DMS153 (cell line): ENCODE data around the gene FOXN1.

Experiments
- DNase-seq: peaks from one replicate; lab custom pipeline; 2025; lab: John Stamatoyannopoulos, UW

The FOXN1 gene

GRCh38 chr17:28477928-28478327, 28.2 kb upstream of the FOXN1 start:
- DNase-seq: no peak

GRCh38 chr17:28478712-28479615, 27.2 kb upstream of the FOXN1 start:
- no peak for DNase-seq

GRCh38 chr17:28480278-28480677, 25.9 kb upstream of the FOXN1 start:
- DNase-seq: no peak

- DNase-seq: peak; percentile 11
Measured at GRCh38 chr17:28480799-28481571, 25.2 kb upstream of the FOXN1 start.

- DNase-seq: no peak
Measured at GRCh38 chr17:28482551-28483199, 23.5 kb upstream of the FOXN1 start.

- no peak for DNase-seq
Measured at GRCh38 chr17:28484296-28484695, 21.9 kb upstream of the FOXN1 start.

GRCh38 chr17:28485049-28485448, 21.1 kb upstream of the FOXN1 start:
- no peak for DNase-seq

GRCh38 chr17:28487881-28488532, 18.1 kb upstream of the FOXN1 start:
- no peak for DNase-seq

- no peak for DNase-seq
Measured at GRCh38 chr17:28488533-28489276, 17.4 kb upstream of the FOXN1 start.

GRCh38 chr17:28491286-28491685, 14.9 kb upstream of the FOXN1 start:
- DNase-seq: no peak

GRCh38 chr17:28491860-28492259, 14.3 kb upstream of the FOXN1 start:
- no peak for DNase-seq

- no peak for DNase-seq
Measured at GRCh38 chr17:28492352-28493310, 13.5 kb upstream of the FOXN1 start.

GRCh38 chr17:28493460-28493859, 12.7 kb upstream of the FOXN1 start:
- DNase-seq: no peak

- peak; percentile 30 for DNase-seq
Measured at GRCh38 chr17:28494445-28495188, 11.5 kb upstream of the FOXN1 start.

- no peak for DNase-seq
Measured at GRCh38 chr17:28495635-28496034, 10.5 kb upstream of the FOXN1 start.

- peak; percentile 47 for DNase-seq
Measured at GRCh38 chr17:28497931-28498330, 8.2 kb upstream of the FOXN1 start.

- no peak for DNase-seq
Measured at GRCh38 chr17:28498652-28499363, 7.3 kb upstream of the FOXN1 start.

- DNase-seq: peak; percentile 24
Measured at GRCh38 chr17:28499364-28499664, 6.8 kb upstream of the FOXN1 start.
